Fibroblast of upper back skin (primary cell): ENCODE measurements around the gene MICU1.
"Not testable (repeated sequence)": the region's sequence is repeated elsewhere in the genome, so short reads cannot be mapped to it uniquely, and the experiment has no call there.

Source experiments
- DNase-seq: peaks from one replicate; pipeline ENCODE4 v3.0.0-alpha.2; 2013

MICU1 gene

DNA sequence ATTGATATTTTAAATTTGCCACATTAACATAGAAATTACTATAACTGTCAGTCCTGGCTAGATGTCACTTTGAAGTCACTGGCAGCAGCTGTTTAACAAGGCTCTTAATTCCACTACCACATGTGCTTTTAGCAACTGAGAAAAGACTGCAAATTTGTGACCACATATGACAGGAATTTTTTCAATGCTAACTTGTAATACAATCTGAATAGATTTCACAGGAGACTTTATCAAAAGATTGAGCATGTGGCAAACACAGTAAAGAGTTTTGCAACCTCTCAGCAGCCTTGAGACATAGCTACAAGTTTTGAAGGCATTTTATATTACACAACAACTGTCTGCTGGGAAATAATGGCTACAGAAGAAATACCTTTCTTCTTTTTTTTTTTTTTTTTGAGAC lies 73.0 kb downstream of the MICU1 start:
- peak; percentile 87 for DNase-seq

DNA sequence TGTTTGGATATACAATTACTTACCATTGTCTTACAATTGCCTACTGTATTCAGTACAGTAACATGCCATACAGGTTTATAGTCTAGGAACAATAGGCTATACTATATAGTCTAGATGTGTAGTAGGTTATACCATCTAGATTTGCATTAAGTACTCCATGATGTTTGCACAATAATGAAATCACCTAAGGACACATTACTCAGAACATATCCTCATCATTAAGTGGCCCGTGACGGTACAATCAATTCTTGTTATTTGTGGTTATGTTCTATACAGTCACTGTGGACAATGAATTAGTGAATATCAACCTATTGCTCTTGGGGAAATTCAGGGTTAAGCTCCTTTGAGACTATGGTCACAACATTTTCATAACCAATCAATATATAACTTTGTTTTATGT lies 75.6 kb downstream of the MICU1 start:
- no peak for DNase-seq

DNA sequence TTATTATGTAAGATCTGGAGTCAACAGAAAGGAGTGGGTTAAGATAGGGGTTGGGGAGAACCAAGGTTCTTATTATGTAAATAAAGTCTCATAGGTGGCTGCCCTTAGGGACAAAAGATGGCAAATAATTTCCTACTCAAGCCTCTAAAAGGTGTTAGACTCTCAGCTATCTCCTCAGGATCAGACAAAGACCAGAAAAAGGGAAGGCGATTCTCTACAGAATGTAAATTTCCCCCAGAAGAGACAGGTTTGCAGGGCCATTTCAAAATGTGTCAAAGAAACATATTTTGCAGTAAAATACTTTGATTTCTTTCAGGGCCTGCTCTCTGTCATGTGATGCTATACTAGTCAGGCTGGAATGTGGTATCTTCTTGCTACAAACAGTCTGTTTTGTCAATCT lies 80.3 kb downstream of the MICU1 start:
- no peak for DNase-seq

DNA sequence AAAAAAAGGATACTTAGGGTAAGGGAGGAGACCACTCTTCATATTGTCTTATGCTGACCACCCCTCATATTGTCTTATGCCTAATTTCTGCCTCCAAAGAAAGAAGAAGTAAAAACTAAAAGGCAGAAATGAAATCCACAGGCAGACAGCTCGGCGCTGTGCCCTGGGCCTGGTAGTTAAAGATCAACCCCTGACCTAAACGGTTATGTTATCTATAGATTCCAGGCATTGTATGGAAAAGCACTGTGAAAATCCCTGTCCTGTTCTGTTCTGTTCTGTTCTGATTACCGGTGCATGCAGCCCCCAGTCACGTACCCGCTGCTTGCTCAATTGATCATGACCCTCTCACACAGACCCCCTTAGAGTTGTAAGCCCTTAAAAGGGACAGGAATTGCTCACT lies 82.0 kb downstream of the MICU1 start:
- not testable (repeated sequence) for DNase-seq

DNA sequence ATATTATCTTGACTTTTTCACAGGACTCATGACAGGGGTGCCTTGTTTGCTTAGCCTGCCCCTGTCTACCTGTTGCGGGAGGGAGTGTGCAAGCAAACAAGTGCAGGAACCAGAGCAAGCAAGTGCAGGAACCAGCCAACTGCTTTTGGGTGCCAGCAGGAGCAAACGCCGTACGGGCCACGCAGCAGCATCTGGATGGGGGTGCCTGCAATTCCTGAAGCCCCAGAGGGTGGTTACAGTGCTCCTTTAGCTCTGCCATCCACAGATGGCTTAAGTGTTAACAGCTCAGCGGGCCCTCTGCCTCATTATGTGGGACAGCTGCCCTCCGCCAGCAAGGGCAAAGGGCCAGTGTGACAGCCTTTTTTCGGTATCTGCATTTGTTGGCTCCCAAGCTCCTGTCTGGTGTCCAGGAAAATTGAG lies 83.5 kb downstream of the MICU1 start:
- no peak for DNase-seq

DNA sequence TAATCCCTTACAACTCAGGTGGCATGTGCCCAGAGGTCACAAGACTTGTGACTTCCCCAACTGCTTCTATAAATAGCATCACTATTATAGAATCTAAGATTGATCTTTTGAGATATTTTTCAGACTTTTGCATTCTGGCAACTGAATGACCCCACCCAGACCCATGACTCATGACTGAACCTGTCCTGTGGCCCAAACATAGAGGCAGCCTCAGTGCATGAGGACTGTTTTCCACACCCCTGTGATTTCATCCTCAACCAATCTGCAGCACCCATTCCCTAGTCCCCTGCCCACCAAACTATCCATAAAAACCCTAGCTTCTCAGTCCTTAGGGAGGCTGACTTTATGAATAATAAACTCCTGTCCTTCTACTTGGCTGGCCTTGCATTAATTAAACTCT lies 84.5 kb downstream of the MICU1 start:
- no peak for DNase-seq

DNA sequence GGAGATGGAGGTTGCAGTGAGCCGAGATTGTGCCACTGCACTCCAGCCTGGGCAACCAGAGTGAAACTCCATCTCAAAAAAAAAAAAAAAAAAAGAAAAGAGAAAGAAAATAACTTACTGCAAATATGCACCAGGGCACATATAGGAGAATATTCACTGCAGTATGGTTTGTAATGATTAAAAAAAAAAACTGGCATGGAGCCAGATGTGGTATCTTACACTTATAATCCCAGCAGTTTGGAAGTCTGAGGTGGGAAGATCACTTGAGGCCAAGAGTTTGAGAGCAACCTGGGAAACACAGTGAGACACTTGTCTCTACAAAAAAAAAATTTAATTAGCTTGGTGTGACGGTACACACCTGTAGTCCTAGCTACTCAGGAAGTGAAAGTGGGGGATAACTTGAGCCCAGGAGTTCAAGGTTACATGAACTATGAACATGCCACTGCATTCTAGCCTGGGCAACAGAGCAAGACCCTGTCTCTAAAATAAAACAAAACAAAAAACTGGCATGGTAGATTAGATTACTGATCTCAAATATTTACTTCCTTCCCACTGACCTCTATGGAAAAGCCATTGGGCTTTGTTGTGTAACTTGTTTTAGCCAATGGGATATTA lies 85.6 kb downstream of the MICU1 start:
- DNase-seq = no peak

DNA sequence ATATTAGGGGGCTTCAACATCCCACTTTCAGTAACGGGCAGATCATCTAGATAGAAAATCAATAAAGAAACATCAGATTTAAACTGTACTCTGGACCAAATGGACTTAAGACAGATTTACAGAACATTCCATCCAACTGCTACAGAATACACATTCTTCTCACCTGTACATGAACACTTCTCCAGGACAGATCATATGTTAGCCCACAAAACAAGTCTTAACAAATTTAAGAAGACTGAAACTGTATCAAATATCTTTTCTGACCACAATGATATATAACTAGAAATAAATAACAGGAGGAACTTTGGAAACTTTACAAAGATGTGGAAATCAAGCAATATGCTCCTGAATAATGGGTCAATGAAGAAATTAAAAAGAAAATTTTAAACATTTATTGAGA lies 86.7 kb downstream of the MICU1 start:
- DNase-seq = no peak

DNA sequence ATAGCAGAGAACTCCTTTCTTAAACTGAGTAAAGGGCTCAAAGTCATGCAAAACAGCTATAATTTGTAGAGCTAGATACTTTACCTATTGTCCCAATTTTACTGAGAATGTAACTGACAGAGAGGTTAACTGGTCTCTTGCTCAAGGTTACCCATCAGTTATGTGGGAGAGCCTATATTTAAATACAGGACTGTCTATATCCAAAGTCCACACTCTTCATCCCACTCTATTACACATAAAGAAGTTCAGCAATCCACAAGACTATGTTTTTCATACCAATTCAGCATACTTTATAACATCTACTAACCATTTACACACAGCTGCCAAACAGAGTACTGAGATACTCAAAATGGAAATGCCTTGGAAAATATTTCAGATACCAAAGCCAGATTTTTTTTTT lies 100.2 kb downstream of the MICU1 start:
- peak; percentile 31 for DNase-seq

DNA sequence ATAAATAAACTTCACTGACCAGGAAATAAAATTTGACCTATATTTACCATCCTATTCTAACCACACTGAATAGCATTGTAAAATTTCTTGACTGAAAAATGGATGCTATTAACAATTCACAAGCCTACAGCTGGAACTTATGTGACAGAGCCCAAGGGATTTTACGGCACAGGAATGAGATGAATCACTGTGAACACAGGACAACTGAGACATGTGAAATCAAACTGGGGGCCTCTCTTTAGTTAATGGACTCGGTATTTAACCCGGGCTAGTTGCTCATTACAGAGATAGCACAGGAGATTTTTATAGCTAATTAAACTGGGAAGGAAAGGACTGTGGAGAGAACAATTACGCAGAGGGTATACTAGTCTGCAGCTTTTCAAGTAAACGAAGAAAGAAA lies 100.6 kb downstream of the MICU1 start:
- peak; percentile 43 for DNase-seq

DNA sequence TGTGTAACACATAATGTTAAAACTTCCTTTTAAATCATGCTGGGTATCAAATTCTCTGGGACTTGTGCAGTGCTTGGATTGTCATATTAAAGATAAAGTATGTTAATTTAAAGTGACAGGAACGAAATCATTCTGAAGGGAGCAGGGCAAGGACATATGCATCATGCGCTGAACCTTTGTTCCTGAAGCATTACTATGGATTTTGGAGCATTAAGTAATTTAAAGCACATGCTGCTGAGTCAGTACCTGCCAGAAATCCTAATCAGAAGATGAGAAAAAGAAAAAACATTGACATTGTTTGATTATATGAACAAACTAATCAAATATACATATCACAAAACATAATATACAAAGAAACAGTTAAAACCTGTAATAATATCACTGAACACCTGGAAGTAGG lies 101.4 kb downstream of the MICU1 start:
- DNase-seq = no peak

DNA sequence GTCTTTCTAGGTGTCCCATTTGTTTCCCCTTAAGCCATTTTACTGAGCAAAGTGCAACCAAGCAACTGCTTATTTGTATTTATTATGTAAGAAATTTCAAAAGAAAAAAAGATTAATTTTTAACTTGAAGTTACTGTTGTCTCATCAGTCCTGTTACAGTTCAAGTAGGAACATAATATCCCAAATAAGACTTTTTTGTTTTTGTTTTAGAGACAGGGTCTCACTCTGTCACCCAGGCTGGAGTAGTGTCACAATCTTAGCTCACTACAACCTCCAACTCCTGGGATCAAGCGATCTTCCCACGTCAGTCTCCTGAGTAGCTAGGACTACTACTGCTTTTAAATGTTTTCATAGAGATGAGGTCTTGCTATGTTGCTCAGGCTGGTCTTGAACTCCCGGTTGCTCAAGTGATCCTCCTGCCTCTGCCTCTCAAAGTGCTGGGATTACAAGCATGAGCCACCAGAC lies 101.9 kb downstream of the MICU1 start:
- DNase-seq = no peak

DNA sequence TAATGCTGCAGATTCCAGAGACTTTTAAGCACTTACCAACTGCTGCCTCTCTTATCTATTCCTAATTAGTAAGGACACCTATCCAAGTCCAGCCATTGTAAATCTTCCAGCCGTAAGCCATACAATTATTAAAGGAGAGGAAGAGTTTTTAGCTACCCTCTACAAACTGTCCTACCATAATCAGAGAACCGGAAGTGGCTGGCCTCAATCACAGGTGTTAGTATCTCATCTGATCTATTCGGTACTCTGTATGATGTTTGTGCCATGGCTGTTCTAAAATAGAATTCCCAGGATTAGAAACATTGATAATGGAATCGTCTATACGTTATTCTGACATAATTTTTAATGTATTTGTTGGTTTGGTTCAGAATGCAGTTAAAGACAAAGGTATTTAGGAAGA lies 102.8 kb downstream of the MICU1 start:
- no peak for DNase-seq

DNA sequence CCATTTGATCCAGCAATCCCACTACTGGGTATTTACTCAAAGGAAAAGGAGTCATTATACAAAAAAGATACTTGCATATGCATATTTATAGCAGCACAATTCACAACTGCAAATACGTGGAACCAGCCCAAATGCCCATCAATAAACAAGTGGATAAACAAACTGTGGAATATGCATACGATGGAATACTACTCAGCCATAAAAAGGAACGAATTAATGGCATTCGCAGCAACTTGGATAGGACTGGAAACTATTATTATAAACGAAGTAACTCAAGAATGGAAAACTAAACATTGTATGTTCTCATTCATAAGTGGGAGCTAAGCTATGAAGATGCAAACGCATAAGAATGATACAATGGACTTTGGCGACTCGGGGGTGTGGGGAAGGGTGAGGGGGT lies 108.6 kb downstream of the MICU1 start:
- no peak for DNase-seq

DNA sequence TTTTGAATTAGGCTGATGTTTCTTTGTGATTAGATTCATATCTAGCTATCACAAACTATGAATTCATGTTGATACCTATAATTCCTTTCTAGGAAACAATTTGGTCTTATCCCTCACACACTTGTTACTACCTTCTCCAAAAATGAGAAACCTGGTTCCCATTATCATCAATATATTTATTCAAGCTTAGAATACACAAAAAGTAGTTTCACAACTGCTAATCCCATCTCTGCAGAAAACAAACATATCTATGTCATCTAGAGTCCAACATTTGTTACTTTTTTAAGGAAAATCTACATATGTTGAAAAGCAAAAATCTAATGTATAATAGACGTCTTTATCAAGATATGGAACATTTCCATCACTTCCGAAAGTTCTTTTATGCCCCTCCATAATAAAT lies 110.4 kb downstream of the MICU1 start:
- no peak for DNase-seq

DNA sequence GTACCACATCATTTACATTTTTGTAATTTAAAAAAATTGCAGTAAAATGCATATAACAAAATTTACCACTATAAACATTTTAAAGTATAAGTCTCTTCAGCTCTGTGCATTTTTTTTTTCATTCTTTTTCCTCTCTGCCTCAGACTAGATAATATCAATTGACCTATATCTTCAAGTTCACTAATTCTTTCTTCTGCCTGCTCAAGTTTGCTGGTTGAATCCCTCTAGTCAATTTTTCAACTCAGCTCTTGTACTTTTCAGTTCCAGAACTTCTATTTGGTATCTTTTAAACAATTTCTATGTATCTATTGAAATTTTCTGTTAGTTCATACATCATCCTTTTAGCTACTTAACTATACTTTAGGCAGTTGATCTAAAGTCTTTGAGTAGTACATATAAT lies 112.0 kb downstream of the MICU1 start:
- no peak for DNase-seq

DNA sequence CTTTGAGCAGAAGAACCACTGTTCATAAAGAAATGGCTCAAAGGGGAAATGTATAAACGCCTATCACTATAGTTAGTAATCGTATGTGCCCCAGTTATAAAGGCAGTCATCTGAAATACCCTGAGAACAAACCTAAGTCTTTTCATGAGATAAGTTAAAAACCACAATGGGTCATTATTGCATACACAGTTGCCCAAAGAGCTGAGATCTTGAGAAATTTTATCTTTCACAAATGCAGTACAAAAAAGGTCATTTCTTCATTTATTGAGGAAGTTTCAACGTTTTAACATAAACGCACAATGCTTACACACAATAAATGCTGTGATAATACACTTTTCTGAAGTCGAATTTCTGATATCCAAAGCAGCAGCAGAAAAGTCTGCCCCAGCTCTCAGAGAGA lies 114.4 kb downstream of the MICU1 start:
- DNase-seq = no peak

DNA sequence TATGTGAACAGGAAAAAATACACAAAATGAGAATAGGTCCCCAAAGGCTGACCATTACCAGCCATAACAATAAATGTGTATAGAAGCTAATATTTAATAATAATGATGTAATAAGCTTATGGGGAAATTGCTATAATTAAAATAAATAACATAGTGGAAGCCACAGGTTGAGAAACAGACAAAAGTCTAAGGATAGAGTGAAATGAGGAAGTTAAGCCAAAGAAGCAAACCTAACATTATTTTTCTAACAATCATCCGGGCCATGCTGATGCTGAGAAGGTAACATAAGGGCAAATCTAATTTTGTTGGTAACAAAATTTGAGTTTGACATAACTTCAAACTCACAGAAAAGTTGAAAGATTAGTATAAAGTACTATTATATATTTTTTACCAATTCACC lies 115.9 kb downstream of the MICU1 start:
- no peak for DNase-seq

DNA sequence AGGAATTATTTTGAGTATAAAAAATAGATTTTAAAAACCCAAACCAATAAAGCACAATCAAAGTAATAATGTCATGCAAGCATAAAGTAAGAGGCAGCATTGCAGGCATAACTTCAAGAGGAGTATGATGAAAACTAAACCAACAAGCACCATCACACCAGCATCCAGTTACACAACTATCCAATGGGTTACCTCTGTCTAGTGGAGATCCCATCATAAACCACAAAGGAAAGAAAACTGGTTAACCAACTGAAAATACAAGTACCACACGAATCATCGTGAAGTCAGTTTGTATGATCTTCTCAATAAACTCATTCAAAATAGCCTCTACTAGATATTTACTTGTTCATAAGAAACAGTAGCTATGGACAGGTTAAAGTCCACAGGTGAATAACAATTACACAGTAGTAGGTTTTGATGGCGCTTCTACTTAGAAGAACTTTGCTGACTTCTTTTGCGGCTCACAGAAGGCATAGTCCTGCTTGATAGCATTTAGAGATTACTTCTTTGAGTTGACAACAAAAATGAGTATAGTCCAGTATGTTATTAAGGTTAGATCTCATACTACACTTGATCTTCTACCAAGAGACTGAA lies 116.6 kb downstream of the MICU1 start:
- peak; percentile 26 for DNase-seq

DNA sequence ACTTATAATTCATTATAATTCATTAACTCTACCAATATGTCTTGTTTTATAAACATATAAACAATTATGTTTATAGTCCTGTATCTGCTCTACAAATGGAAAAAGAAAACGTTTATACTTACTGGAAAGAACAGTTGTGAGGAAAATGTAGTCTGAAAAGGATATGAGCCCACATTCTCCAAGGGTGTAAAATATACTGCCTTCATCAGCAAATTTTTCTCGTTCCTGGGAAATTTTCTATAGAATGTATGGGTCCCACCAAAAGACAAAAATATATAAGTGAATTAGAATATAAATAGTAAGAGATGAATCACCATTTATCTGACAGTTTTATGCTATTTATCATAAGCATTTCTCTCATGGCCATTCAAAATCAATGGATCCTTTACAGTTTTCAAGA lies 117.8 kb downstream of the MICU1 start:
- DNase-seq = no peak

DNA sequence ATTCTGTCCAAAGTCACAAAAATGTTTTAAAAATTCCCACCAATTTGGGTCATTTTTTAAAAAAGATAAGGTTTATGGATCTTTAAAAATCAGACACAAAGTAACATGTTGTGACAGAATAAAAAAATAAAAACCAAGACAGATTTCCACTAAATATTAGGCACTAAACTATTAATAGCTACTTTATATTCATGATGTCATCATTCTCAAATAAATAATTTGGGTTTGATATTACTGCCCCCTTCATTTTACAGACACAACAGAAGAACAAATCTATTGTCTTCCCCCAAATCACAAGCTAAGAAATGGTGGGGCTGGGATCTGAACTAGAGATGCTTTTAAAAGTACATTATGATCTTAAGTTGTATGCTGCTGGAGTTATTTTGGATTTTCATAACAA lies 119.4 kb downstream of the MICU1 start:
- DNase-seq = no peak

DNA sequence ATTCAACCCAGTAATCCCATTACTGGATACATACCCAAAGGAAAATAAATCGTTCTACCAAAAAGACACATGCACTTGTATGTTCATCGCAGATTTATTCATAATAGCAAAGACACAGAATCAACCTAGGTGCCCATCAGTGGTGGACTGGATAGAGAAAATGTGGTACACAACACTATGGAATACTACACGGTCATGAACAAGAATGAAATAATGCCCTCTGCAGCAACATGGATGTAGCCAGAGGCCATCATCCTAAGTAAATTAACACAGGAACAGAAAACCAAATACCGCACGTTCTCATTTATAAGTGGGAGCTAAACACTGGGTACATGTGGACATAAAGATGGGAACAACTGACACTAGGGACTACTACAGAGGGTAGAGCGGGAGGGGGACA lies 120.4 kb downstream of the MICU1 start:
- DNase-seq = no peak

DNA sequence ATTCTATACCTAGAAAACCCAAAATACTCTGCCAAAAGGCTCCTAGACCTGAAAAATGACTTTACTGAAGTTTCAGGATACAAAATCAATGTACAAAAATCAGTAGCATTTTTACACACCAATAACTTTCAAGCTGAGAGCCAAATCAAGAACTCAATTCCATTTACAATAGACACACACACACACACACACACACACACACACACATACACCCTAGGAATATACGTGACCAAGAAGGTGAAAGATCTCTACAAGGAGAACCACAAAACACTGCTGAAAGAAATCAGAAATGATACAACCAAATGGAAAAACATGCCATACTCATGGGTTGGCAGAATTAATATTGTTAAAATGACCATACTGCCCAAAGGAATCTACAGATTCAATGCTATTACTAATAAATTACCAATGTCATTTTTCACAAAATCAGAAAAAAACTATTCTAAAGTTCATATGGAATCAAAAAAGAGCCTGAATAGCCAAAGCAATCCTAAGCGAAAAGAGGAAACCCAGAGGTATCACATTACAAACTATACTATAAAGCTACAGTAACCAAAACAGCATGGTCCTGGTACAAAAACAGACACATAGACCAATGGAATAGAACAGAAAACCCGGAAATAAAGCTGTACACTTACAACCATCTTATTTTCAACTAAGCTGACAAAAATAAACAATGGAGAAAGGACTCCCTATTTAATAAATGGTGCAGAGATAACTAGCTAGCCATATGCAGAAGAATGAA lies 122.0 kb downstream of the MICU1 start:
- no peak for DNase-seq

DNA sequence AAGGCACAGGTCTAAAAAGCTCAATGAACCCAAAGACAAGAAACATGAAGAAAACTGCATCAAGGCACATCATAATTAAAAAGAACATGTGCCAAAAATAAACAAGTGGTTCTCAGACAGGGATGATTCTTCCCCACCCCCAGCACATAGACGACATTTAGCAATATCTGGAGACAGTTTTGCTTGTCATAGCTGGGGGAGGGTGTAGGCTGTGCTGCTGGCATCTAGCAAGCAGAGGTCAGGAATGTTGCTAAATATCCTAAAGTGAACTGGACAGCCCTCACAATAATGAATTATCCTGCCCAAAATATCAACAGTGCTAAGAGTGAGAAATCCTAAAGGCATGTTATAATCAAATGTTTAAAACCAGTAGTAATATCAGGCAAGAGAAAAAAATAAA lies 122.6 kb downstream of the MICU1 start:
- peak; percentile 70 for DNase-seq

DNA sequence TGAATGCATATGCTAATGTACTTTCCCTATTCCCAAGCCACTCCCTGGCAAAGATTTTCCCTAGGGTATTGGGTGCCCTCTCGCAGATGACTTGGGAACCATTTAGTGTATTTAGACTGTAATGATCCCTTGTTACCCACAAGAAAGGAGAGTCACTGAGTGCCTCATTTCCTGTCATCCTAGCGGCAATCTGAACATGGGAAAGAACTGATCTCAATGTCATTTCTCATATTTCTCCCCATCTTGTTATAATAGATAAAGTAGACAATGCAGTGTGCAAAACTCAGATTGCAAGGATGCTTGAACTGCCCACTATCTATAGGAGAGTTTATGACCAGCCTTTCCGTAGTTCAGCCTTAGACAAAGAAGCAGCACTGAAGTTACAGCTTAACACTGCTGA lies 123.3 kb downstream of the MICU1 start:
- no peak for DNase-seq
